GM18517 (cell line): ENCODE measurements around the gene OST4.

Experiments
- ATAC-seq: cut with Tn5 transposase; IDR thresholded peaks from one replicate; pipeline ENCODE4 v1.9.1; 2021; ENCODE audit warnings: mild to moderate bottlenecking, moderate library complexity; ENCODE audit not compliant: unreplicated experiment

The OST4 gene

GRCh38 chr2:27093430-27094352 is 22.2 kb upstream of the OST4 start:
- no peak for ATAC-seq

- no peak for ATAC-seq
Measured at GRCh38 chr2:27092696-27093429, 21.4 kb upstream of the OST4 start.

GRCh38 chr2:27091746-27092695 is 20.6 kb upstream of the OST4 start:
- no peak for ATAC-seq

- no peak for ATAC-seq
Measured at GRCh38 chr2:27089111-27089954, 17.9 kb upstream of the OST4 start.

- no peak for ATAC-seq
Measured at GRCh38 chr2:27088634-27089033, 17.2 kb upstream of the OST4 start.

GRCh38 chr2:27087823-27088410 is 16.5 kb upstream of the OST4 start:
- no peak for ATAC-seq

- peak; percentile 18 for ATAC-seq
Measured at GRCh38 chr2:27086724-27087593, 15.5 kb upstream of the OST4 start, which contains the start of gene KHK. Gene KHK (plus strand): TSS chr2:27086772. CDS start chr2:27087260, 488 bp downstream.

- ATAC-seq = peak; percentile 76
Measured at GRCh38 chr2:27086090-27086723, 14.8 kb upstream of the OST4 start.

- ATAC-seq = no peak
Measured at GRCh38 chr2:27085673-27086089, 14.2 kb upstream of the OST4 start.

- ATAC-seq = no peak
Measured at GRCh38 chr2:27085062-27085672, 13.7 kb upstream of the OST4 start.

GRCh38 chr2:27084297-27085061 is 13.0 kb upstream of the OST4 start:
- no peak for ATAC-seq

GRCh38 chr2:27083410-27084296 is 12.2 kb upstream of the OST4 start:
- ATAC-seq = no peak

GRCh38 chr2:27082773-27083409 is 11.4 kb upstream of the OST4 start:
- no peak for ATAC-seq

- no peak for ATAC-seq
Measured at GRCh38 chr2:27081984-27082772, 10.7 kb upstream of the OST4 start.

- ATAC-seq = no peak
Measured at GRCh38 chr2:27080603-27080936, 9.1 kb upstream of the OST4 start.
